ENCODE results near the gene CACNB2.

Gene CACNB2

DNA sequence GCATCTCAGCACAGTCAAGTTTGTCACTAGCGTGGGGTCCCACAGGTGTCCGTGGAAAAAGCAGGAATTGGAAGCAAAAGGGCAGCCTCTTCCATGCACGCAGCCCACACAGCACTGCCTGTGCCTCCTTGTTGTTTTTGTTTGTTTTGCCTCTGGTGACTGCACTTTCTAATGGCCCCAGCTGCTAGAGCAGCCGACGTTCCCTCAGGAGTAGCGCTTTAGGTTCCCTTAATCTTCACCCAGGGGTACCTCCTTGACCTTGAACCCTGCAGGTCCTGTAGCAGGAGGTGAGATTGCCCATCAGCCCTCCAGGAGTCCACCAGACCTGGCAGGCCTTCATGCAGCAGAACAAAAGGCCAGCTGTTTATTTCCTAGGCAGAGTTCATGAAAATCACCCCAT is 210.1 kb downstream of the CACNB2 start:
- no peak for DNase-seq

DNA sequence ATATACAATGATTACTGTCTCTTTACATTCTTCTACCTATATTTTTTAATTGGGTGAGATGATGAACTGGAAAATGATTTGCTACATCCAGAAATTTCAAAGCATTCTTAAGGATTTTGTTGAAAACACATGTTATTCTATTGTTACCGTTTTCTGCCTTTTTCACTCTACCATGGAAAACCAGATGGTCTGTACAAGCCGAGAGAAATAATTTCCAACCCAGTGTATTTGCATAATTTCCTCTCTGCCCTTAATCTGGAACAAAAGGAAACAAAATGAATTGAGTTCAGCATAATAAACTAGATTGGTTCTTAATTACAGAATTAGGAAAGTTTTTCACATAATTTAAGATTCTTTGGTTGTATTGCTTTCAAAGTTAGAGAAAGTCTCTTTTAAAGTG is 211.2 kb downstream of the CACNB2 start:
- DNase-seq = no peak

DNA sequence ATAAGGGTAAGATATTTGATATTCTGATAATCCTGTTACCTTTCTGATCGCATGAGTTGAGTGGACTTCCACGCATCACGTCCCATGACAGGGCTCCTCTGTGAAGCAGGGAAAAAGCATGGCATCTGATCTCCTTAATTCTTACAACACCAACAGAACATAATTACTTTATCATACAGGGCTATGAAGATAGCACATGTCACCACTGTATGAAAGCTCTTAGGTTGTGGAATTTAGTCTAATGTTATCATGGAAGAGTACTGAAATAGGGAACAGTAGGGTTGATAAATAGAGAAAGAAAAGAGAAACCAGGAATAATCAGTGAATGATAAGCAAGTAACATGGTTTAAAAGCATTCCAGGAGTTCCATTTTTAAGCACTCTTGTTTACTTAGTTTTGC is 212.0 kb downstream of the CACNB2 start:
- DNase-seq = no peak

DNA sequence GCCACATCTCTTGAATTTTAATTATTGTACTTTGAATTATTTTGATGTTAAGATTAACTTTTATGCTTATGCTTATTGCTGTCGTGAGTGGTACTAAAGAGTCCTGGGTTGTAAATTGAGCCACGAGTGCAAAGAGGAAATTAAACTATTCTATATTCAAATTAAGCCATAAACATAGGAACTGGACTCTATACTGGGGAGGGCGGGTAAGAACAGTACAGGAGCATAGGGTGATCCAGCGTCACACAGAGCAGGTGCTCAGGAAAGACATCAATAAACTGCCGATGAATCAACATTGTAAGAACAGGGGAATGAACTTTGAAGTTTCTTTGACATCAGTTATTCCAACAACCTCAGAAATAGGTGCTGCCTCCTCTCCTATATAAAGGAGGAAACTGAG is 219.6 kb downstream of the CACNB2 start:
- DNase-seq = no peak

DNA sequence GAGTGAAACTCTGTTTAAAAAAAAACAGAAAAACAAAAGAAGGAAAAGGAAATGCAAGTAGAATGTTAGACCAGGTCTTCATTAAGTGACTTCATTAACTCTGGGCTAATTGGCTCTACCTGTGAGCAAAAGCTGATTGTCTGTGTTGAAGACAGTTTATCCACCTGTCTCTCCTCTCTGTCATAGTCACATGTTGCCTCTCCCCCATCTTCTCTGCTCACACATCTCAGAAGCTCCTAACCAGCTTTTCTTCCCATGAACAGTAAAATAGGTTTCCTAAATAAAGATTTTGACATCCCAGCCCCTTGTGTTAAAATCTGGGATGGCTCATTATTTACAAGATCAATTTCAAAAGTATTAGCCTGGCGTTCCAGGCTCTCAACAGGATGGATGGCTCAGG is 222.7 kb downstream of the CACNB2 start:
- DNase-seq = no peak

DNA sequence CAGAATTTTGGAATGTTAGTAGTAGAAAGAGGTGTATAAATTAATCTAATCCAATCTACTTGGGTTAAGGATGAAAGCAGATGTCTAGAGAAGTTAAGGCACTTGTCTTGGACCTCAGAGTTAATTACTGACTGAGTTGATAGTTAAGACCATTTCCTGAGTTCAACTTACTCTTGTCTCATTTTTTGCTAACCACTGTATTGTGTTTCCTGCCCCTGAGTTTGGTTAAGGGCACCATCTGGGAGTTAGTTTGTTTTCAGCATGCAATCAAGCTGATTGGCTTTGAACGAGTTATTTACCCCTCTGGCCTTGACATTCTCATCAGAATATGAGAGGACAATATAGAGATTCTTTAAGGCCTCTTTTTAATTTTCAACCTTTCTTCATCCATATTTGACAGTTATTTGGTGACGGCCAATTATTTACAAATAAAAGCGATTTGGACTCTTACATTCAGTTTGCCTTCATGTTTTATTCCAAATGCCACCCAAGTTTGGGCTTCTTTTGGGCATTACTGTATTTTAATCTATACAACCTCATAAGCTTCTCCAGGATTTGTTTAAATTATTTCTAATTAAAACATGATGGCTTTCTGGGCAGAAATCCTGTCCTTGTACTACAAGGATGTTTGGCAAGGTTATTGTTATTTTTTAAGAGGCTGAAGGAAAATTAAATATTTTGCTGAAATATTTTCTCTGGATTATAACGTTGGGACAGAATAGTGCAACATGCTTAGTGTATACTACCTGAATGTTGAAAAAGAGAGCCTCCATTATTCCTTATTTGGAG is 225.0 kb downstream of the CACNB2 start:
- no peak for DNase-seq

DNA sequence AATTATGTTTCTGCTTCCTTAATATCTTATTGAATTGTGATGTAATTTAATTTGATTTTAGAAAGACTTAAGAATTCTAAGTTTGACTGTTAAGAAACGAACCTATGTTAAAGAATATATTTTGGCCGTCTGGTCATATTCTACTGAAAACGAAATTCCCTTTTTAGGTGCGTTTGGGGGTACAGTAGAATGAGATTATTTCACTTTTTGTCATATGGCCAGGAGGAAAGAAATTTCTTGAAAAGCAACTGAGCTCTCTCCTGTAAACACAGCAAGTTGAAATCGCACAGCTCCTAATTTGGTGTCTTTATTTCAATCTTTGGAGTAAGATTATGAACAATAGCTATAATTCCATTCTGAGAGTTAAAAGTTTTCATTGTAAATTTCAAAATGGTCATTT is 227.6 kb downstream of the CACNB2 start:
- no peak for DNase-seq

- DNase-seq = no peak
These were observed 228.0 kb downstream of the CACNB2 start for GRCh38 chr10:18368273-18368672.

GRCh38 chr10:18368682-18369081 is 228.5 kb downstream of the CACNB2 start:
- DNase-seq = no peak

DNA sequence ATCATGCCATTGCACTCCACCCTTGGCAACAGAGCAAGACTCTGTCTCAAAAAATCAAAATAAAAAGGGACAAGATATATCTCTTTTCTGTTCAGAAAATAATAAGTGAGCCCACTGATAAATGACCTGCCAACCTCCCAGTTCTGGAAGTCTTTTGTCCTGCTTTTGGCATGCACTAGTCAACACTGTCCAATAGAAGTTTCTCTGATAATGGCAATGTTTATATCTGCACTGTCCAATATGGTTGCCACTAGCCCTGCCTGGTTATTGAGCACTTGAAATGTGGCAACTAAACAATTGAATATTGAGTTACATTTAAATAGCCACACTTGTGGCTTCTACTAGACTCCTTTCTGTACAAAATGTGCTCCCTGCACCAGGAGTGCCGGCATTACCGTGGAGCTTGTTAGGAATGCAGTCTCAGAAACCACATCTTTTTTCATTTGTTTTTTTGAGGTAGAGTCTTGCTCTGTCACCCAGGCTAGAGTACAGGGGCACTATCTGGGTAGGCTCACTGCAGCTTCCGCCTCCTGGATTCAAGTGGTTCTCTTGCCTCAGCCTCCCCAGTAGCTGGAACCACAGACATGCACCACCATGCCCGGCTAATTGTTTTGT is 229.7 kb downstream of the CACNB2 start:
- DNase-seq = no peak

- no peak for DNase-seq
These were observed 236.4 kb downstream of the CACNB2 start for GRCh38 chr10:18376650-18377049.

GRCh38 chr10:18377898-18378297 is 237.7 kb downstream of the CACNB2 start:
- no peak for DNase-seq

DNA sequence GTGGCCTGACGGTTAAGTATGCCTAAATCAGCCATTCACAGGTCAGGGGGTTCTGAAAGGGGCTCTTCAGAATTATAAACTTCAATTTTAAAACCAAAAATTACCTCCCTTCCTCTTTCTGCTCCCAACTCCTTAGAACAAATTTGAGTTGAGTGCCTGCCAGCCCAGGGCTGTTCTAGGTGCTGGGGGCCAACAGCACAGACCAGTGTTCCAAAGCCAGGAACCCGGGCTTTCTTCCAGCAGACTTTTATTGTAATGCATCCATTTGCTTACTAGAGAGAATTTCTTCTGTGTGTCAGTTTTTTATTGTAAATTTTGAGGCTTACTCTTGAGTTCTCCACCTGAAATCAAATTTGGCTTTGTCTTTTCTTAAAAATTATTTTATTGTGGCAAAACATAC is 238.5 kb downstream of the CACNB2 start:
- no peak for DNase-seq

DNA sequence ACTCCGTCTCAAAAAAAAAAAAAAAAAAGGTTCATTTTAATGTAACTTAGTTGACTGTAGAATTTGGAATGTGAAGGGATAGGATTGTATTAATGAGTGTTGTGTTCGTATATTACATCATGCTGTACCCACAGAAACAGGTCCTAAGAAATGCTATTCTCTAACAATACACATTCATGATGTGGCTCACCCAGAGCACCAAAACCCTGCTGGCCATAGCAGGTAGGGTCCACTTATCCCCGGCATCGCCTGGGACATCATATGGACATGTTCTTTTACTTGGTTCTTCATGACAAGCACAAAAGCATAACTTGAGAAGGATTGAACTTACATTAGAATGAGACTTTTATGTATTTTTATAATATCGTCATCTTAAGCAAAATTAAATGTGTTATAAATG is 241.5 kb downstream of the CACNB2 start:
- no peak for DNase-seq

- DNase-seq = no peak
These were observed 257.7 kb downstream of the CACNB2 start for GRCh38 chr10:18397906-18398305.

- DNase-seq = no peak
These were observed 258.9 kb downstream of the CACNB2 start for GRCh38 chr10:18399158-18399557.

GRCh38 chr10:18400201-18400905 is 260.1 kb downstream of the CACNB2 start:
- no peak for DNase-seq

DNA sequence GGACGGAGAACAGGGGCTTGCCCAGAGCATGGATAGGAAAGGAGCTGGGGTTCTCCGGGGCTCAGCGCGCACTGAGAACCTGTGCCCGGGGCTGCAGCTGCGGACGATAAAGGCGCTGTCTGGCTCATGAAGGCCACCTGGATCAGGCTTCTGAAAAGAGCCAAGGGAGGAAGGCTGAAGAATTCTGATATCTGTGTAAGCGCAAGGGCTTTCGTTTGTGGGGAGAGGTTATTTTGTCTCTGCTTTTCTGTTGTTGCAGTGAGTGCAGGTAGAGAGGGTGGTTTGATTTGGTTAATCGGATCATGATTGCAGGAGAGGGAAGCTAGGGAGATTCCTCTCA is 260.7 kb downstream of the CACNB2 start:
- DNase-seq = no peak

DNA sequence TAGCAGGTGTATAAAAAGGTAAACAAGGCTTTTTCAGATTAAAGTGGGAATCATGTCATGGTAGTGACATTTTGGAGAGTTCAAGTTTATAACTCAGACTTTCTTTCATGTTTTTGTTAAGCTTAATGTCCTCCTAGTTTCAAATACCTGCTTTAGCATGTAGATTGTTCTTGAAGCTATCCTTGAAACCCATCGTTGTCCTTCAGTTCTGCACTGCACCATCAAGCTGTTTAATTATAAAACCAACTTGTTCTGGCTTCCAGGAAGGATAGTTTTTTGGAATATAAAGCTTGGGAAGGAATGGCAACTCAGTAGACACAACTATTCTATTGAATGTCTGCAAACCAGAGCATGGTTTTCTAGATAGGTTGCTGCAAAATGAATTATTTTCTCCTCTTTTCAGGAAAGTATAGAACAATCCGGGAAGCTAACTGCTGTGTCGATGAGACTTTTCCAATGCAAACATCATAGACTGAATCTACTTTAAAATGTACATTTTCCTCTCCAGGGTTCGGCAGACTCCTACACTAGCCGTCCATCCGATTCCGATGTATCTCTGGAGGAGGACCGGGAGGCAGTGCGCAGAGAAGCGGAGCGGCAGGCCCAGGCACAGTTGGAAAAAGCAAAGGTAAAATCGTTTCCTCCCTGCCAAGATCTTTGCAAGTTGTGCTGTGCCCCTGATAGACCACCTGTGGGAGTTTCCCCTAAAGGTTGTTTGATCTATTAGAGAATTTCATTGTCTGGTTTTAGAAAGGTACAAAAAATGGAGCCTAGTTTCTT is 261.4 kb downstream of the CACNB2 start:
- no peak for DNase-seq

DNA sequence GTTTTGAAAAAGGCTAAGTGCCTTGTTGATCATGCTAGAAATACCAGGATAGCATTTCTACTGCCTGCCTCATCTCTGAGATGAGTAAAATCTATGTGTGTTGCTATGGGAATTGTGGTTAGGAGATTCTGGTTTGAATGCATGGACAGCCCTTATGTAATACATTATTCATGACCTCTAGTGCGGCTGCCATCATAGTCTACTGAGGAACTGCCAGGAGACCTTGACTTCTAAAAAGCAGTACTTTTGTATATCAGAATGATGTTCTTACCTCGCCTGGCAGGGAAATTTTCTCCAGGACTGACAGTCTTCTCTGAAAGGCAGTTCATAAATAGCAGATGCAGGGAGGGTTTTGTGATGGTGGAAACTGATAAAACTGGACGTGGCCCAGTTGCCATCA is 262.6 kb downstream of the CACNB2 start:
- DNase-seq = no peak

DNA sequence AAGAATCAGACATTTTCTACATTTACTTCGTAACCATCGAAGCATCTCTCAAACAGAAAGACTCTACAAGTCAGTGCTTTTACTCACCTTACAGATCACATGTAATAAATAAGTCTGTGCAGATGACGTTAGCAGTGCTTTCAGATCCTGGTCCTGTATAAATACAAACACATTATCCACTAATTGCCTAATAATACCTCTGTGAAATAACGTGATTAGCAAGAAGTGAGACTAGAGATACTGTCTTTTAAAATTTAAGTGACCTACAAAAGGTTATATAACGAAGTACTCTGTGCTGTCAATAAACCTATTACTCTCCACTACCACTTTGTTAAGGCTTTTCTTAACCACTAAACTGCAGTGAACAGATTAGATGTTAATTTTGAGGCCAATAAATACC is 264.3 kb downstream of the CACNB2 start:
- DNase-seq = no peak

- DNase-seq = no peak
These were observed 265.9 kb downstream of the CACNB2 start for GRCh38 chr10:18406136-18406535.

DNA sequence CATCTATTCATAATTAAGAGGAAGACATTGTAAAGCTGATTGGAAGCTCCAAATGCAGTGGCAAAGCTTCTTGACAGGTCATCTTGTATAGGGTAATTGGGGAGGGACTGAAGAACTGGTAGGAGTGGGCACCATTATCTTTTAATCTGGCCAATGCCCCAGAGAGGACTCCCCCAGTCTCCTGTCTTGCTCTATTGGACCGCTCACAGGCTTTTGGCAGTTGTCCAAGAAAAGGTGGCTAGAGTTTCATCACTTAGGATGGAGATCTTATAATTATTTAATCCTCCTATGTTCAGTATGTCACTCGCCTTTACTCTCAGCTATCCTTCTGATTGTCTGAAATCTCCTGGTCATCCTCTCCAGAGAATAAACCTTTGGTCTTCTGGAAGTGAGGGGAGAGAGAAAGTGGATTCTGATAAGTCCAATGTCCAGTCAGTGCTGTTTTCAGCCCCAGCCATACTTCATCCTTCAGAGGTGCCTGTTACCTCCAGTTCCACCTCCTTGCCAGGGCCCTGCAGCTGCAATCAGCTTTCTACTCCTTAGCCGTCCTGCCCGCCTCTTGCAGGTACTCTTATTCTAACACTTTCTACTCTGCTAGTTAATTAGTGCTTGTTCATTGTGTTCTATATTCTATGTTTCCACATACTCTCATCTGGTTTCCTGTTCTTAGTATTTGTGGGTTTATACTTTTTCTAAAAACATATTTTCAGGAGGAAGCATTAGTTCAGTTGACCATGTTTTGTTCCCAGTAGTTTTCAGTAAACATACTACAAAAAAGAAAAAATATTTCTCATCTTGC is 269.6 kb downstream of the CACNB2 start:
- DNase-seq = no peak
